ENCODE results near the gene SAPCD2.
A peak's percentile ranks its signal among the peaks of the same experiment; 100 is the strongest.

Gene SAPCD2

DNA sequence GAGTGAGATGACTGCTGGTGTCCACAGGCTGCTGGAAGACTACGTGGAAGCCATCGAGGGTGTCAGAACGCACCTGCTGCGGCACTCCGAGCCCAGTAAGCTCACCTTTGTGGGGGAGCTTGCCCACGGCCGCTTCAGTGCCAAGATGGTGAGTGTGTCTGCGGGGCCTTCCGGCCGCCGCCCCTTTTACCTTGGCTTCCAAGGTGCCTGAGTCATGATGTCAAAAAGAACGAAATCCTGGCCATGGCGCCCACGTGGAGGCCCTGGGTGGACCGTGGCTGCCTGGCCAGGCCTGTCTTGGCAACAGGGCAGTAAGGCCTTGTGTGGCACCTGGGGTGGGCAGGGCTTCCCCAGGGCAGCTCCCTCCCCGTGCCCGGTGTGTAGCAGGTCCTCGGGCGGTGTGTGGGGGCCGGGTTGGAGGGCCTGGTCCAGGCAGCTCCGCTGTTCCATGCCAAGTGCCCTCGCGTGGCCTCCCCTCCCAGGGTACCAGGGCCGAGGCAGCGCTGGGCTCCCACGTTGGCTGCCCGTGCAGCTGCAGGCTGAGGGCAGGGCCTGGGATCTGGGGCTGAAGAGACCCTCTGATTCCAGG lies 36.4 kb upstream of the SAPCD2 start:
- H3K36me3 ChIP-seq (ENCODE audit: insufficient read depth, low read length), result peaks cover 25% of the 10 kb centered on the region
- H3K4me3 ChIP-seq (ENCODE audit: low read depth, low read length), result no peak overlapping the region
- H3K79me2 ChIP-seq (ENCODE audit: control insufficient read depth, insufficient read depth, low read length, unreplicated experiment), result no peaks in the 10 kb centered on the region
- no peak overlapping the region for H3K27ac ChIP-seq (ENCODE audit: low read depth, low read length)
- no peaks in the 10 kb centered on the region for H3K4me1 ChIP-seq (ENCODE audit: control insufficient read depth, insufficient read depth, low read length, unreplicated experiment)
- no peak overlapping the region for H2AFZ ChIP-seq (ENCODE audit: low read length, unreplicated experiment)
- no peaks in the 10 kb centered on the region for H3K27me3 ChIP-seq (ENCODE audit: insufficient read depth, low read length)

DNA sequence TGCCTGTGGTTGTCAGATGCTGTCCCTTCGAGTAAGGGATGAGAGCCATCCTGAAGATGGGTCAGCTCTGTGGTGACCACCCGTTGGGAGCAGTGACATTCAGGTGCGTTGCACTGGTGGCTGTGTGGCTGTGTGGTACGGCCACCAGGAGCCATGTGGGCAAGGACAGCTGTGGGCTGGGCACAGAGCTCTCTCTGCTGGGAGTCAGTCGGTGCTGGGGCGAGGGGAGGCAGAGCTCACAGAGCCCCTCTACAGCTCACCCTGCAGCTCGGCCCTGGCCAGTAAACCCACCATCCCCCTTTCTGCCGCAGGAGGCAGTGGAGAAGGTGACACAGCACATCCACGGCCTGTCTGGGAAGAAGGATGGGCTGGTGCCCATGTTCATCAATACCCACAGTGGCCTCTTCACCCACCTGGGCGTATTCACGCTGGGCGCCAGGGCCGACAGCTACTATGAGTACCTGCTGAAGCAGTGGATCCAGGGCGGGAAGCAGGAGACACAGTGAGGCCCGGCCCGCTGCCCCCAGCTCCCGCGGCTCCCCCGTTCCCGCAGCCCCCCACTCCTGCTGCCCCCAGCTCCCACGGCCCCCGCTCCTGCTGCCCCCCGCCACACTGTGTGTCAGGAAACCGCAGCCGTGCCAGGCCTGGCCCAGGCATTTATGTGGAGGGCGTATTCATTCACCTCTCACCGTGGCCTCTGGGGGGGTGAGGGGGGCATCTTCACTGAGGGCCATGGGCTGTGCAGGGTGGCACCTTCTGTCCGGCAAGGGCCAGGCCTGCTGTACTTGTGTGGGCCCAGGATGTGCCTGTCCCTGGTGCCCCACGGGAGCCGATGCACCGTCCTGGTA lies 35.7 kb upstream of the SAPCD2 start:
- Histone ChIP-seq H3K27ac (ENCODE audit: low read depth, low read length) (no peak overlapping the region), H3K27me3 (ENCODE audit: insufficient read depth, low read length) (no peaks in the 10 kb centered on the region), H3K4me3 (ENCODE audit: low read depth, low read length) (no peak overlapping the region), H3K4me1 (ENCODE audit: control insufficient read depth, insufficient read depth, low read length, unreplicated experiment) (no peaks in the 10 kb centered on the region), H3K79me2 (ENCODE audit: control insufficient read depth, insufficient read depth, low read length, unreplicated experiment) (no peaks in the 10 kb centered on the region), H3K36me3 (ENCODE audit: insufficient read depth, low read length) (peaks cover 30% of the 10 kb centered on the region), H2AFZ (ENCODE audit: low read length, unreplicated experiment) (no peak overlapping the region)

DNA sequence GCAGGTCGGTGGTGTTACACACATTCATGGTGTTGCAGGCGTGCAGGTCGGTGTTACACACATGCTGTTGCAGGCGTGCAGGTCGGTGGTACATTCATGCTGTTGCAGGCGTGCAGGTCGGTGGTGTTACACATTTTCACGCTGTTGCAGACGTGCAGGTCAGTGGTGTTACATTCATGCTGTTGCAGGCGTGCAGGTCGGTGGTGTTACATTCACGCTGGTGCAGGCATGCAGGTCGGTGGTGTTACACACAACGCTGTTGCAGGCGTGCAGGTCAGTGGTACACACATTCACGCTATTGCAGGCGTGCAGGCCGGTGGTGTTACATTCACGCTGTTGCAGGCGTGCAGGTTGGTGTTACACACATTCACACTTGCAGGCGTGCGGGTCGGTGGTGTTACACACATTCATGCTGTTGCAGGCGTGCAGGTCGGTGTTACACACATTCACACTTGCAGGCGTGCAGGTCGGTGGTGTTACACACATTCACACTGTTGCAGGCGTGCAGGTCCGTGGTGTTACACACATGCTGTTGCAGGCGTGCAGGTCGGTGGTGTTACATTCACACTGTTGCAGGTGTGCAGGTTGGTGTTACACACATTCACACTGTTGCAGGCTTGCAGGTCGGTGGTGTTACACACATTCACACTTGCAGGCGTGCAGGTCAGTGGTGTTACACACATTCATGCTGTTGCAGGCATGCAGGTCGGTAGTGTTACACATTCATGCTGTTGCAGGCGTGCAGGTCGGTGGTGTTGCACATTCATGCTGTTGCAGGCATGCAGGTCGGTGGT lies 33.0 kb upstream of the SAPCD2 start:
- no peak overlapping the region for H2AFZ ChIP-seq (ENCODE audit: low read length, unreplicated experiment)
- H3K4me1 ChIP-seq (ENCODE audit: control insufficient read depth, insufficient read depth, low read length, unreplicated experiment), result no peaks in the 10 kb centered on the region
- no peak overlapping the region for H3K4me3 ChIP-seq (ENCODE audit: low read depth, low read length)
- H3K36me3 ChIP-seq (ENCODE audit: insufficient read depth, low read length), result peaks cover 46% of the 10 kb centered on the region
- no peak overlapping the region for H3K27ac ChIP-seq (ENCODE audit: low read depth, low read length)
- no peaks in the 10 kb centered on the region for H3K27me3 ChIP-seq (ENCODE audit: insufficient read depth, low read length)
- no peaks in the 10 kb centered on the region for H3K79me2 ChIP-seq (ENCODE audit: control insufficient read depth, insufficient read depth, low read length, unreplicated experiment)

DNA sequence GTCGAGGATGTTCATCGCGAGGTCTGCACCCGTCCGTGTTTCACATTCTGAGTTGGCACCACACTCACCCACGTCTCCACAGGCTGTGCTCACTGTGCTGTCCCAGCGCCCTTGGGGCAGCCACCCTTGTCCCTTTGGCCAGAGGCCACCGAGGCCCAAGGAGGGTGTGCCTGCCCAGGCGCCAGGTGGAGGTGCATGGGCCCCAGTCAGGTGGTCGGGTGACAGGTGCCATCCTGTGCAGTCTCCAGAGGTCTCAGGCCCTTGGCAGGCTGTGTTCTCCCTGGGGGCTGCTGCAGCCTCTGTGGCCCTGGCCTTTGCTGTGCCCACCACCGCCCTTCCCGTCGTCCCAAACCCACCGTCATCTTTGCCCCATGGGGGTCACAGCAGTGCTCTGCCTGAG lies 28.9 kb upstream of the SAPCD2 start:
- H3K36me3 ChIP-seq (ENCODE audit: insufficient read depth, low read length), result peaks cover 46% of the 10 kb centered on the region

DNA sequence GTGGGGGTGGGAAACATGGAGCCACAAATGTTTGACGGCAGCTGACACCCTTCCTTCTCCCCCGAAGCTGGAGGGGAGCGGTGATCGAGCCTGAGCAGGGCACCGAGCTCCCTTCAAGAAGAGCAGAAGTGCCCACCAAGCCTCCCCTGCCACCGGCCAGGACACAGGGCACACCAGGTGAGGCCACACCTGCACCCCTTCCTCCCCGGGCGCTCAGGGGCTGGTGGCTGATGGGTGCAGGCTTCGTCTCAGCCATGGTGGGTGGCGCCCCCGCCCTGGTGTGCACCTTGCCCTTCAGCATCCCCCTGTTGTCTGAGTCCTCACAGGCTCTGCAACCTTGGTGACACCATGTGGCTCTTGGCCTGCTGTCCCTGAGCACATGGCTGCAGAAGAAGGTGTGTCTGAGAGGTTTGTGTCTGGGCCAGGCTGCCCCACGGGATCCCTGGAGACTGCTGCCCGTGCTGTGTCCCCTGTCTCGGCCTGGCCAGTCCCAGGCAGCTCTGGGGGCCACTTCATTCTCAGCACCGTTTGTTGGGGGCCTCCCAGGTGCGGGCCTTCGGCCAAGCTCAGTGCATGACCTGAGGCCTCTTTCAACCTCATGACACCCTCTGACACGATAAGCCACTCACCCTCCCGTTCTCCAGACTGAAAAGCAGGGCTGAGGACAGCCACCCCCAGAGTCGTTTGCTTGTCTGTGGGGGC lies 27.6 kb upstream of the SAPCD2 start:
- no peaks in the 10 kb centered on the region for H3K27me3 ChIP-seq (ENCODE audit: insufficient read depth, low read length)
- H3K79me2 ChIP-seq (ENCODE audit: control insufficient read depth, insufficient read depth, low read length, unreplicated experiment), result no peaks in the 10 kb centered on the region
- no peak overlapping the region for H3K4me3 ChIP-seq (ENCODE audit: low read depth, low read length)
- H3K4me1 ChIP-seq (ENCODE audit: control insufficient read depth, insufficient read depth, low read length, unreplicated experiment), result no peaks in the 10 kb centered on the region
- H3K27ac ChIP-seq (ENCODE audit: low read depth, low read length), result no peak overlapping the region
- peaks cover 35% of the 10 kb centered on the region for H3K36me3 ChIP-seq (ENCODE audit: insufficient read depth, low read length)
- no peak overlapping the region for H2AFZ ChIP-seq (ENCODE audit: low read length, unreplicated experiment)

More for the DNA sequence above, 28.9 kb upstream of the SAPCD2 start:
- Histone ChIP-seq H3K4me3 (ENCODE audit: low read depth, low read length) (no peak overlapping the region), H3K27ac (ENCODE audit: low read depth, low read length) (no peak overlapping the region), H2AFZ (ENCODE audit: low read length, unreplicated experiment) (no peak overlapping the region), H3K4me1 (ENCODE audit: control insufficient read depth, insufficient read depth, low read length, unreplicated experiment) (no peaks in the 10 kb centered on the region), H3K27me3 (ENCODE audit: insufficient read depth, low read length) (no peaks in the 10 kb centered on the region), H3K79me2 (ENCODE audit: control insufficient read depth, insufficient read depth, low read length, unreplicated experiment) (no peaks in the 10 kb centered on the region)

DNA sequence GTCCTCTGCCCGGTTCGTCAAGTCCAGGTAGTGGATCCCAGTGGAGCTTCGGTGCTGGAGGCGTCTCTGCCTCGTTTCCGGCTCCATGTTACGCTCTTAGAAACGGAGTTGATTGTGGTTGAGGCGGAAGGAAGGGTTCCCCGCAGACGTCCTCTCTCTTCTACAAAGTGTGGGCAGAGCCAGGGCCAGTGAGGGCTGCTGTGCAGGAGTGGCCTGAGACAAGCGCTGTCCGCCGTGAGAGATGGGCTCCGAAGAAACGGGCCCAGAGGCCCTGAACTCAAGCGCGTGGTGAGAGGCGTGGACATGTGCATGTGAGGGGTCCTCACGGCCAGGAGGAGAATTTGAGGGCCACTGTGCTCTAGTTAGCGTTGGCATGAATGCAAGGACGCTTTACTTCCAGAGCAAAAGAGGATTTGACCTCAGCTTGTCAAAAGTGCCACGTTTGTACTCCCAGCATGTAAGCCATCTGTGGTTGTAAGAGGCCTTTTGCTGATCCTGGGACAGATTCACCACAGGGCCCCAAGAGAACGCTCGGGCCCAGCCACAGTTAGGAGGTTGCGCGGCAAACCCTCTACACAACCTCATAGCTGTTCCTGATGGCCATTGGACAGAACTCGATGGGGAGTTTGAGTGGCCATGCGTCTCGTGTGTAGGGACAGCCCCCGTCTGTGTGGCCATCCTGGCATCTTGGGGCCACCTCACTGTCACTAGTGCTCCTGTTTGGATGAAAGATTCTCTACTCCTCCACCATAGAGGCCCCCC lies 26.6 kb upstream of the SAPCD2 start:
- Histone ChIP-seq H3K4me3 (ENCODE audit: low read depth, low read length) (no peak overlapping the region), H3K4me1 (ENCODE audit: control insufficient read depth, insufficient read depth, low read length, unreplicated experiment) (no peaks in the 10 kb centered on the region), H3K79me2 (ENCODE audit: control insufficient read depth, insufficient read depth, low read length, unreplicated experiment) (no peaks in the 10 kb centered on the region), H2AFZ (ENCODE audit: low read length, unreplicated experiment) (no peak overlapping the region), H3K27me3 (ENCODE audit: insufficient read depth, low read length) (no peaks in the 10 kb centered on the region), H3K36me3 (ENCODE audit: insufficient read depth, low read length) (peaks cover 29% of the 10 kb centered on the region), H3K27ac (ENCODE audit: low read depth, low read length) (no peak overlapping the region)

DNA sequence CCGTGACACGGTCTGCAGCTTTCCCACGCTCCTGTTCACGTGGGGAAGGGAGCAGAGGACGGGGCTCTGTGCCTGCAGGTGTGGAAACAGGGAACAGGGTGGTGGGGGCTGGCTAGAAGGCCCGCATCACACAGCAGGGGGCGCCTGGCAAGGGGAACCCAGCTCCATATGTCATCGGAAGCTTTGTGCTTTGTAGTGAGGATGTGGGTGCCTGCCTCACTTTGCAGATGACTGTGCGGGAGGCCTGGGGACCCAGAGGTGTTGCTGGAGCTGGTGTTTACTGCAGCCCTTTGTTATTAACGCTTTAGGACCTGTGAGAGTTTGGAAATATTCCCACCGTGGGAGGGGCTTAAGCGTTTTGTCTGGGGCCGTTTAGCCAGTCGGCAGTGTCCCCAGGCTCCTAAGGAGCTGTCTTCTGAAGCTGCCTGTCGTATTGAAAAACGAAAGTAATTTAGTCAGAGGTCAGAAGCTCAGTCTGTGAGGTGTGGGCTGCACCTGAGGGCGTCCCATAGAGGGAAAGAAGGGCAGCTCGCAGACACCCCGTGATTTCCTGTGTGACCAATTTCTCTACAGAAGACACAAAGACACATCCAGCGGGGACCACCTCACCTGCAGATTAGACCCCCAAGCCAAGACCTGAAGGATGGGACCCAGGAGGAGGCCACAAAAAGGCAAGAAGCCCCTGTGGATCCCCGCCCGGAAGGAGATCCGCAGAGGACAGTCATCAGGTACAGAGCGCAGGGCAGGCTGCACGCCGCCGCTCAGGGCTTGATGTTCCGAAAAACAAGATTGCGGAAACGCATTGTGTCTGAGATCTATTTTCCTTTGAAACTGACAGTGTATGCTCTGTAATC lies 25.5 kb upstream of the SAPCD2 start:
- H3K4me3 ChIP-seq (ENCODE audit: low read depth, low read length), result no peak overlapping the region

DNA sequence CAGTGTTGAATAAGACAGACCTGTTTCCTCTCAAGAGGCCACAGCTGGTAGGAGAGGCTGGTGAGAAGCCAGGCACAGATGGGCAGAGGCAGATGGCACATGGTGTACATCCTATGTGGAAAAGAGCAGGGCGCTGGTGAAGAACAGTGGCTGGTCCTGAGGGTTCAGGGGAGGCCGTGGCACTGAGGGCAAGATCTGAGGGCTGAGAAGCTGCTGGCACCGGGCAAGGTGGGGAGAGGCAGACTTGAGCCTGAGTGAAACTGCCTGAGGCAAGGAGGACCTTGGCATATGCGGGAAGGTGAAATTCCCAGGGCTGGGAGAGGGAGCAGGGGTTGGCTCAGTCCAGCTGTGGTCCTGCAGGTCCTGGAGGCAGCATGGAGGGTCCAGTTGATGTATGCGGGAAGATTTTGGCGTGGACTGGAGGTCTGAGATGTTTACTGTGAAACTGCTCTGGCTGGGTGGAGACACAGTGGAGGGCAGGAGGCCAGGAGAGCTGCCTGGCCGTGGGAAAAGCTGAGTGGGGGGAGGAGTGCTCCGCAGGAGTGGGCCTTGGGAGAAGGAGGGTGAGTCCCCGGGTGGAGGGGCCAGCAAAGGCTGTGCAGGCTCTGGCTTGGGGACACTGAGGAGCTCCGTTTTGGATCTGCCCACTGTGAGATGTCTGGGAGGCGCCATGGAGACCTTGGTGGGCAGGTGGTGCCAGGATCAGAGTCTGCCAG lies 19.0 kb upstream of the SAPCD2 start:
- Histone ChIP-seq H3K27me3 (ENCODE audit: insufficient read depth, low read length) (no peaks in the 10 kb centered on the region), H2AFZ (ENCODE audit: low read length, unreplicated experiment) (no peak overlapping the region), H3K4me3 (ENCODE audit: low read depth, low read length) (no peak overlapping the region), H3K27ac (ENCODE audit: low read depth, low read length) (no peak overlapping the region), H3K36me3 (ENCODE audit: insufficient read depth, low read length) (peaks cover 4% of the 10 kb centered on the region; the same call in 1 of the 2 replicates), H3K4me1 (ENCODE audit: control insufficient read depth, insufficient read depth, low read length, unreplicated experiment) (peaks cover 20% of the 10 kb centered on the region), H3K79me2 (ENCODE audit: control insufficient read depth, insufficient read depth, low read length, unreplicated experiment) (peaks cover 8% of the 10 kb centered on the region)

More for the DNA sequence above, 25.5 kb upstream of the SAPCD2 start:
- peaks cover 18% of the 10 kb centered on the region for H3K36me3 ChIP-seq (ENCODE audit: insufficient read depth, low read length)
- no peaks in the 10 kb centered on the region for H3K27me3 ChIP-seq (ENCODE audit: insufficient read depth, low read length)
- H3K27ac ChIP-seq (ENCODE audit: low read depth, low read length), result no peak overlapping the region
- no peaks in the 10 kb centered on the region for H3K79me2 ChIP-seq (ENCODE audit: control insufficient read depth, insufficient read depth, low read length, unreplicated experiment)
- no peaks in the 10 kb centered on the region for H3K4me1 ChIP-seq (ENCODE audit: control insufficient read depth, insufficient read depth, low read length, unreplicated experiment)
- no peak overlapping the region for H2AFZ ChIP-seq (ENCODE audit: low read length, unreplicated experiment)

DNA sequence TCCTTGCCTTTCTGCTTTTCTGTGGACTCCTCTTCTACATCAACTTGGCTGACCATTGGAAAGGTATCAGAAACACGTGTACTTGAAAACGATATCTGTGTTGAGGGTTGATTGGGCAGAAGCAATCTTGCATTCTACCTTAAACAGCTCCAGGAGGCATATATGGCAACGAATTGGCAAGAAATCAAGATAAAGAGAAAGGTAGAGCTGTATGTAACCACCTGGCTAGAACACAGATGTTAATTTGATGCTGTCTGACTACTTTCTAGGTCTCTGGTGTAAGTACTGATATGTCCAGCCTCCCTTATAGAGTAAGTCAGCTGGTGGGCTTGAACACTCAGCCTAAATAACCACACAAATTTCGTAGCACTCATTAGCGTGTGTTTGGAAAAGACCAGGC lies 17.8 kb upstream of the SAPCD2 start:
- H3K27ac ChIP-seq (ENCODE audit: low read depth, low read length), result no peak overlapping the region
- H3K27me3 ChIP-seq (ENCODE audit: insufficient read depth, low read length), result no peaks in the 10 kb centered on the region
- peaks cover 8% of the 10 kb centered on the region for H3K79me2 ChIP-seq (ENCODE audit: control insufficient read depth, insufficient read depth, low read length, unreplicated experiment)
- H2AFZ ChIP-seq (ENCODE audit: low read length, unreplicated experiment), result no peak overlapping the region
- H3K4me3 ChIP-seq (ENCODE audit: low read depth, low read length), result peak overlapping the region; percentile 83
- H3K4me1 ChIP-seq (ENCODE audit: control insufficient read depth, insufficient read depth, low read length, unreplicated experiment), result peaks cover 32% of the 10 kb centered on the region
- H3K36me3 ChIP-seq (ENCODE audit: insufficient read depth, low read length), result peaks cover 4% of the 10 kb centered on the region; the same call in 1 of the 2 replicates
